ENCODE results near the gene EPB42.

- TF ChIP-seq, protein P1, sequence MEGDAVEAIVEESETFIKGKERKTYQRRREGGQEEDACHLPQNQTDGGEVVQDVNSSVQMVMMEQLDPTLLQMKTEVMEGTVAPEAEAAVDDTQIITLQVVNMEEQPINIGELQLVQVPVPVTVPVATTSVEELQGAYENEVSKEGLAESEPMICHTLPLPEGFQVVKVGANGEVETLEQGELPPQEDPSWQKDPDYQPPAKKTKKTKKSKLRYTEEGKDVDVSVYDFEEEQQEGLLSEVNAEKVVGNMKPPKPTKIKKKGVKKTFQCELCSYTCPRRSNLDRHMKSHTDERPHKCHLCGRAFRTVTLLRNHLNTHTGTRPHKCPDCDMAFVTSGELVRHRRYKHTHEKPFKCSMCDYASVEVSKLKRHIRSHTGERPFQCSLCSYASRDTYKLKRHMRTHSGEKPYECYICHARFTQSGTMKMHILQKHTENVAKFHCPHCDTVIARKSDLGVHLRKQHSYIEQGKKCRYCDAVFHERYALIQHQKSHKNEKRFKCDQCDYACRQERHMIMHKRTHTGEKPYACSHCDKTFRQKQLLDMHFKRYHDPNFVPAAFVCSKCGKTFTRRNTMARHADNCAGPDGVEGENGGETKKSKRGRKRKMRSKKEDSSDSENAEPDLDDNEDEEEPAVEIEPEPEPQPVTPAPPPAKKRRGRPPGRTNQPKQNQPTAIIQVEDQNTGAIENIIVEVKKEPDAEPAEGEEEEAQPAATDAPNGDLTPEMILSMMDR (IDR thresholded peaks at IDR 0.05), result no peak
- no peak for TF ChIP-seq POLR2A (IDR thresholded peaks at IDR 0.05)
- no peak for TF ChIP-seq EP300 (IDR thresholded peaks at IDR 0.05)
Observed at GRCh38 chr15:43251871-43252250, 31.0 kb upstream of the EPB42 start.
